ENCODE results near the gene GJA1. TPM values are rescaled to one million over a fixed set of nuclear protein-coding genes. Genes with fewer than 3 reads are reported as not detected.

GJA1 gene
- total RNA-seq, 1 donor, result 834 TPM

GRCh38 chr6:121463087-121463486 is 27.6 kb downstream of the GJA1 start:
- no peak for DNase-seq (ENCODE audit: low read depth)
- no peak for TF ChIP-seq CTCF (IDR thresholded peaks at IDR 0.05; ENCODE audit: insufficient read depth, low read depth, low read length)
- H3K4me3 ChIP-seq (ENCODE audit: low read depth, low read length), result no peak overlapping the region

DNA sequence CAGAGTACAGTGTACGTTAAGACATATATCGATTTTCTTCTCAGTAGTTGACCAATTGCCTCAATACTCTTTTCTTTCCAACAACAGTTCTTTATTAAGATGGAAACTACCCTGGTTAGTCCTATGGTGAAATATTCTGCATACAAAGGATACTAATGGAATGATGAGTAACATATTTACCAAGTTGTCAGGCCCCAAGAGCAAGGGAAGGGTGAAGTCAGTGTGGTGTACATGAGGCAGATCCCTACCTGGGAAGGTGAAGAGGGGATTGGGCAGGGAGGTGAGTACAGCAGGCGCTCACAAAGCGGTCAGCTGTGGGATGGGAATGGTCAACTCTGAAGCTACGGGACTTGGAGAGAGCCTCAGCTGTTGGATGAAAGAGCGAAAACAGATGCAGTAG is 29.7 kb downstream of the GJA1 start:
- TF ChIP-seq CTCF (IDR thresholded peaks at IDR 0.05; ENCODE audit: insufficient read depth, low read depth, low read length), result no peak
- H3K4me3 ChIP-seq (ENCODE audit: low read depth, low read length), result no peak overlapping the region
- DNase-seq (ENCODE audit: low read depth), result no peak

GRCh38 chr6:121479486-121480098 is 44.1 kb downstream of the GJA1 start:
- DNase-seq (ENCODE audit: low read depth), result peak; percentile 45
- peak overlapping the region; percentile 35 for H3K4me3 ChIP-seq (ENCODE audit: low read depth, low read length)
- TF ChIP-seq CTCF (IDR thresholded peaks at IDR 0.05; ENCODE audit: insufficient read depth, low read depth, low read length), result no peak

- TF ChIP-seq CTCF (IDR thresholded peaks at IDR 0.05; ENCODE audit: insufficient read depth, low read depth, low read length), result no peak
- no peak for DNase-seq (ENCODE audit: low read depth)
Observed at GRCh38 chr6:121480099-121480713, 44.8 kb downstream of the GJA1 start.

DNA sequence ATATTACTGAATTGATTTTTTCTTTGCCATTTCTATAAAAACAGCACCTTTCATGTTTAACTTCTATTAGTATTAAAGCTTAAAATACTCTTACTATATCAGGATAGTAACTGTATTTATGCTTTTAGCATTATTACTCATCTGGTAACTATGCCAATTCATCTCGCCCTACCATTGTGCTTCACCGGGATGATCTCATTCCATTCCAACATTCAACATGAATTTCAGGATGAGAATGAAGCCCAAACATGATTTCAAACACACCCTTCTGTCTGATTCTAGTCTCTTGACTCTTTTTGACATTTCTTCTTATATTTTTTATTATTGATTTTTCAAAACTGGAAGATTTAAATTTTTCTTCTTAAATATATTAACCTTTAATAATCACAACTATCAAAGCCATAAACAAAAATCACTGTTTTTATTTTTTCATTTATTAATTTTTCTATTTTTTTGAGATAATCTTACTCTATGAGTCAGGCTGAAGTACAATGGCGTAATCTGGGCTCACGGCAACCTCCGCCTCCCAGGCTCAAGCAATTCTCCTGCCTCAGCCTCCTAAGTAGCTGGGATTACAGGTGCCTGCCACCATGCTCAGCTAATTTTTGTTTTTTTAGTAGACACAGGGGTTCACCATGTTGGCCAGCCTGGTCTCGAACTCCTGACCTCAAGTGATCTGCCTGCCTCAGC is 46.7 kb downstream of the GJA1 start:
- no peak for TF ChIP-seq CTCF (IDR thresholded peaks at IDR 0.05; ENCODE audit: insufficient read depth, low read depth, low read length)
- H3K4me3 ChIP-seq (ENCODE audit: low read depth, low read length), result no peak overlapping the region
- no peak for DNase-seq (ENCODE audit: low read depth)

More at GRCh38 chr6:121480099-121480713, 44.8 kb downstream of the GJA1 start:
- H3K4me3 ChIP-seq (ENCODE audit: low read depth, low read length), result peak overlapping the region; percentile 35

- no peak overlapping the region for H3K4me3 ChIP-seq (ENCODE audit: low read depth, low read length)
- no peak for DNase-seq (ENCODE audit: low read depth)
- no peak for TF ChIP-seq CTCF (IDR thresholded peaks at IDR 0.05; ENCODE audit: insufficient read depth, low read depth, low read length)
Observed at GRCh38 chr6:121482751-121483150, 47.3 kb downstream of the GJA1 start.

Measured in fibroblast of villous mesenchyme (primary cell).